ENCODE measurements around the gene RAD51B. TPM values are rescaled to one million over a fixed set of nuclear protein-coding genes. Genes with fewer than 3 reads are reported as not detected.

Gene RAD51B
- total RNA-seq, 1 donor from 2014 or later, result 3.8 TPM

DNA sequence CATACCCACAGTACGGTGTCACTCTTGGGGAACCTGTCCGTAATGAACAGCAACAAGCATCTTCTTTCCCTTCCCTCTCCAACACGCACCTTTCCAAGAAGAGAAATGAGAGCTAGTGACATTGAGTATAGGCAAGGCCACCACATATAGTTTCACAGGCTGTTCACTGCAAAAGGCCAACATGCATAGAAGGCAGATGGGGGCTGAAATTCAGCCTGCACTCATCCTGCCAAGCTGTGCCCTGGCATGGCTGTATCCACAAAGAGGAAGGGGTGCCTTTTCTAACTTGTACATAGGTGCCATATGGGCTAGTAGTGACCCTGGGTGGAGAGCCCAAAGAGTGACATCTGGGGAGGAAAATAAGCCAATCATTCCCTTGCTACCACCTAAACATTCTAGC, 803.7 kb downstream of the RAD51B start:
- intact Hi-C loops (cut with DNase I), result no loop called here

DNA sequence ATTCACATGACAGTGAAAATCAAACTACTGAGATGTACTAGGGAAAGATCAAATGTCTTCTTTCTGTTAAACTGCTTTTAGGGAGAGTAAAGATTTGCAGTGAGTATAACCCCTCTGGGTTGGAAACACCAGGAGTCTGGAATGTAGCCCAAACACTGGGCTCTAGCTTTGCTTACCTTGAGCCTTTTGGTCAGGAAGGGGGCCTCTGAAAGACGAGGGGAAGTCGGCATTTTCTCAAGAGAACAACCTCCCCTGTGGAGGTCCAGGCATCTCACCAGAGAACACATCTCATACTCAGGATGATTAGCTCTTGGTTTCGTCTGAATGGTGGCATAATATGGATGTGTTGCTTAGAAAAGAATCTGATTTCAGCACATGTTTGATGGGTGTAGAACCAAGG, 804.2 kb downstream of the RAD51B start:
- intact Hi-C loops (cut with DNase I), result no loop called here

More for the DNA sequence above, 803.7 kb downstream of the RAD51B start:
- DNase-seq (ENCODE audit: low spot score), result no peak

DNA sequence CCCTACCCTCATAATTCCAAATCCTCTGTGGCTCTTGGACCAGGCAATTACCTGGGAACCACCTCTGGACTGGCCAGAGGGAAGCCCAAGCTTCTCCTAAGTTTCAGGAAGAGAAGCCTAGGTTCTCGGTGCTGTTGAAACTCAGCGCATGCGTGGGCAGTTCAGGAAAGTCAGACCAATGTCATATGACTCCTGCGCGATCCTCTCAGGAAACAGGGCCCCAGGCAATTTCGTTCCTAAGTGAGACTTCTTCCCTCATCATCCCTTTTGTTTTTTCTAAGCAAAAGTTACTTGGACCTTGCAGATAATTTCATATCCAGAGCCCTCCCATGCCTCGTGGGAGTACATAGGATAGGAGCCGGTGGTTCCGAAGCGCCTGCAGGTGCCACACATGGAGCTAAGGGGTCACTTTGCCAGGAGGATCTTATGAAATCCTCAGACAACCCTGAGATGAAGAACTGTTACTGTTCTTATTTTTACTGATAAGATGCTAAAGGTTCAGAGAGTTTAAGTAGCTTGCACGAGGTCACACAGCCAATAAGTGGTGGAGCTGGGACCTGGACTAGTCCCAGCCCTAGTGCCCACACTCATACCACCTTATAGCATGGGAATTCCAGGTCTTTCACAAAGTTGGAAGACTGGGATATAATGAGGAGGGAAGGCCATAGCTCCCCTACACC, 805.1 kb downstream of the RAD51B start:
- intact Hi-C loops (cut with DNase I), result no loop called here
- no peak for DNase-seq (ENCODE audit: low spot score)

More for the DNA sequence above, 804.2 kb downstream of the RAD51B start:
- DNase-seq (ENCODE audit: low spot score), result no peak

DNA sequence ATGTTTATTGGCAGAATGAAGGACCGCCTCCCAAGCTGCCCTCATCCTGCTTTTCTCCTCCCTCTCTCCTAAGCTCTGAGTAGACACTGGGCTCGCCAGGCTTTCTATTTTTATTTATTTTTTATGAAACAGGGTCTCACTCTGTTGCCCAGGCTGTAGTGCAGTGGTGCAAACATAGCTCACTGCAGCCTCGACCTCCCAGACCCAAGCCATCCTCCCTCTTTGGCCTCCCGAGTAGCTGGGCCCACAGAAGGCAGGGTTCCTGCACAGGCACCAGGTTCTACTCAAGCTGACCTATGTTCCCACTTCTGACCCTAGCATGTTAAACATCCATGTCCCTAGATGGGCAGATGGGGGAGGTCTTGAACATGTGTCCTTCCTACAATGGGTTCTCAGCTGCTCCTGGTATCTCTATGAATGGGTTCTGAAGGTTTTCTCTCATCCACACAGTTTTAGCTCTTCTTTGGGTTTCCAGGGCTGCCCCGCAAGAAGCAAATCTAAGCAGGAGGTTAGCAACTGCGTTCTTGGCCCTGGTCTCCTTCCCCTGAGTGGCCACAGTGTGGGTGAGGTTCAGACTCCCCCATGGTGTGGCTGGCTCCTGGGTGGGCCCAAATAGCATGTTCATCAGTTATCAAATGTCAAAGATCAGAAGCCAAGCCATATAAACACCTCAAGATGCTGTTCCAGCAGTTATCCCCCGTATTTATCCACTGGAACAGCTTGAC, 805.9 kb downstream of the RAD51B start:
- intact Hi-C loops (cut with DNase I), result no loop called here
- DNase-seq (ENCODE audit: low spot score), result no peak

DNA sequence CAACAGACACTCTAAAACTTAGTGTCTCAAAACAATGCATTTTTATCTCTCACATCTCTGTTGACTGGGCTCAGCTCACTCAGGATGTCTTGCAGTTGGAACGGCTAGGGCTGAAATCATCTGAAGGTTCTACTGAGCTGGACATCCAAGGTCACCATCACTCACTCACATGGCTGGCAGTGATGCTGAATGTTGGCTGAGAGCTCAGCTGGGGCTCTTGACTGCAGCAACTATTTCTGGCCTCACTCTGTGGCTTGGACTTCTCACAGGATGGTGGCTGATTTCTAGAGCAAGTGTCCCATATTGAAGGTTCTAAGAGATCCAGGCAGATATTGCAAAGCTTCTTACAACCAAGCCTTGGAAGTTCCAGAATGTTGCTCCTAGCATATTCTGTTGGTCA, 806.8 kb downstream of the RAD51B start:
- DNase-seq (ENCODE audit: low spot score), result no peak
- intact Hi-C loops (cut with DNase I), result no loop called here

DNA sequence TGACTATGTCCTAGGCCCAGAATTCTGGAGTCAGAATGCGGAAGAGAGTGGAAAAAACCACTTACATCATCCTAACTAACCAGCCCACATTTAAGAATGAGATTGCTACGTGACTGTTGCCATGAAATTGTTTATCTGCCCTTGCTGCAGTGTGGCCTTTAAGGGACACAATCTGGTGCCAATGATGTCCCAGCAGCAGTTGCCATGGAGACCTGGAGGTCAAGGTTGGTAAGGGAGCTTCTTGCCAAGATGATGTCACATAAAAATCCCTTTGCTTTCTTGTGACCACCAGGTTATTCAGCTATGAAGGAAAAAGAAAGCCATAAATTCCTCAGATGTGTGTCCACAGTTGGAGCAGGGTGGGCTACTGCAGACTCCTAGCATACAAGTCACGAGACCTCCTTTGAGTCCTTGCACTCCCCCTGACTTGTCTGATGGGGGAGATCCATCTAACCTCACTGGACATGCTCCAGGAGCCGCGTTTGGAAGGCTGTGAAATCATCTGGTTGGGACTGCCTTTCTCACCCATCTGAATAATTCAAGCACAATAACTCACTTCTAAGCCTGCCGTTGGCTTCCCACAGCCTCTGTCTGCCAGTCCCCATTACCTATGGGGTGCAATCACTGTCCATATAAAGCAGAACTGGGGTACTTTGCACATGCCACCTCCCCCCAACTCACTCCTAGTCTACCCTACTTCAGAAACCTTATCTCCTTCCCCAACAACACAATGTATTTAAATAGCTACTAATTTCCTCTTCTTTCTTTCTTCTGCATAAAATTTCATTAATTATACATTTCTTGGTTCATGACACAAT, 807.7 kb downstream of the RAD51B start:
- intact Hi-C loops (cut with DNase I), result no loop called here
- DNase-seq (ENCODE audit: low spot score), result no peak

DNA sequence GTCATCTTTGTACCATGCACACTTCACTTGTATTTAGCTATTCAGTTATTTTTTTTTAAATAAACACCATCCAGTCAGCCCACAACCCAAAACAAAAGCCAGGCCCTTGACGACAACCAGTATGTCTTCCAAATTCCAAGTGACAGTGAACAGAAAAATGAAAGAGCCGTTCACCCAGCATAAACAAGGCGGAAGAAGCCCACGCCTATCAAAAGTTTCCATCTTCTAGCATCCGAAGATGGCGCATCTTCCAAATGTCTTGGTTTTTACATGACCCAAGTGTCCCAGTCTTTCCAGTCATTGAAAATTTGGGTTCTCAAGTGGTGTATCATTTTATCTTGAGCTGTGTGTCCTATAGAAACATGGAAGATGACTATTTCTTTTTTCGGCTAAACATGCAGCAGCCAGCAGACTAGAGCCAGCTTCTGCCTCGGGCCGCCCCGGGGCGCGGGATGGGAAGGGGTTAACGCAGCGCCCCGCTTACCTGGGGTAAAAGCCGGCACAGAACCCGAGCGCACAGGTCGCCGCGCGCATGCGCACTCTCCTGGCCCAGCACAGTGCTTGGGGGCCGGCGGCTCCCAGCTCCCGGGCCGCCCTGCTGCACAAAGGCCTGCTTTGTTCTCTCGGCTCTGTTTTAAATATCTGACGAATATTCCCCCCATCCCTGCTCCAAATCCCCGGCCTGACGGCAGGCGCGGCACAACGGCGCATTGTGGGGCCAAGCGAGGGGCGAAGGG, 808.5 kb downstream of the RAD51B start:
- no peak for DNase-seq (ENCODE audit: low spot score)
- intact Hi-C loops (cut with DNase I), result no loop called here

DNA sequence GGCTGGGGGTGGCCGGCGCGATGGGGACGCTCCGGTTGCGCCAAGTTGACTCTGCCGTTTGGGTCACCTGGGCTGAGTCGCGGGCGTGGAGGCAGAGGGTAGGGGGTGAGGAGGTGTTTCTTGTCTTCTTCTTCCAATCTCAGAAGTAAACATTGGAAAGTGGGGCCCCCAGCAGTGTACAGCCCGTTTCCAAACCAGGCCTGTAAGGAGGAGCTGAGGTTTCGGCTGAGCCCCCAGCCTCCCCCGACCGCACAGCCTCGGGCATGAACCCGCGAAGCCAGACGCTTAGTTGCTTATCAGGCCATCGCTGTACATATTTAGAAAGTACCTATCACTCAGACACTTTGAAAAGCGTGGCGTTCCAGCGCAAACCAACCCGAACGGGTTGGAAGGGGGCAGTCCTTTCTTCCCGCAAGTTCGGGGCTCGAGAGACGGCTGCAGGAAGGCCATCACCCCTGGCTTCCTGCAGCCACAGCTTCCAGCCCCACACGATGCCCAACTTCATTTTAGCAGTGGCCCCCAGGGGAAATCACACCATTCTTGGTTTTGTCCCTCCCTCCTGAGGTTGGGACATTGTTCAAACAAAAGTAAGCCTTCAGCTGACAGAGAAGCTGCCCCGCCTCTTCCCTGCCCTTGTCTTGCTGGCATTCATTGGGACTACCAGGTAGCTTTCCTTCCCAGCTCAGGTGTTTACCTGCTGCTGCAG, 809.2 kb downstream of the RAD51B start:
- no peak for DNase-seq (ENCODE audit: low spot score)
- intact Hi-C loops (cut with DNase I), result no loop called here

DNA sequence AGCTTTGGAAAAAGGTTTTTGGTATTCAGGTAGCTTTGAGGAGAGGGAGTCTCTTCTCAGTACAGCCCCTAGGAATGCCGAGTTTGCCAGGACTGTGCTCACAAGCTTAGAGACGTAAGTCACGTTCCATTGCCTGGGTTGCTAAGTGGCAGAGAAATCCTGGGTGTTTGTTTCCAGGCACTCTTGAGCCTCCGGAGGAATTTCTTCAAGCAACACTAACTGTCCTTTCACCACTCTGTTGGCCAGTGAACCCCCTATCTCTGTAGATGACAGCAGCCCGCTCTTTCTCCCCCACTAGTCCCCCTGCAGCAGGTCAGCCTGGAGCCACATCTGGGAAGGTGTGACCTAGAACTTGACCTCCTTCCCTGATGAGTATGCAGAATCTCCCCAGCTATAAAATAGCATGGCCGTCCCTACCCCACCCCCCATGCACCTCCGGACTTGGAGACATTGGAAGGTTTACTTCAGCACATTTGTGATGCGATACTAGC, 810.5 kb downstream of the RAD51B start:
- no peak for DNase-seq (ENCODE audit: low spot score)
- intact Hi-C loops (cut with DNase I), result loop anchor here (5.0 kb wide), 1 partner anchor 157 kb away; no protein-coding TSS in a partner anchor

DNA sequence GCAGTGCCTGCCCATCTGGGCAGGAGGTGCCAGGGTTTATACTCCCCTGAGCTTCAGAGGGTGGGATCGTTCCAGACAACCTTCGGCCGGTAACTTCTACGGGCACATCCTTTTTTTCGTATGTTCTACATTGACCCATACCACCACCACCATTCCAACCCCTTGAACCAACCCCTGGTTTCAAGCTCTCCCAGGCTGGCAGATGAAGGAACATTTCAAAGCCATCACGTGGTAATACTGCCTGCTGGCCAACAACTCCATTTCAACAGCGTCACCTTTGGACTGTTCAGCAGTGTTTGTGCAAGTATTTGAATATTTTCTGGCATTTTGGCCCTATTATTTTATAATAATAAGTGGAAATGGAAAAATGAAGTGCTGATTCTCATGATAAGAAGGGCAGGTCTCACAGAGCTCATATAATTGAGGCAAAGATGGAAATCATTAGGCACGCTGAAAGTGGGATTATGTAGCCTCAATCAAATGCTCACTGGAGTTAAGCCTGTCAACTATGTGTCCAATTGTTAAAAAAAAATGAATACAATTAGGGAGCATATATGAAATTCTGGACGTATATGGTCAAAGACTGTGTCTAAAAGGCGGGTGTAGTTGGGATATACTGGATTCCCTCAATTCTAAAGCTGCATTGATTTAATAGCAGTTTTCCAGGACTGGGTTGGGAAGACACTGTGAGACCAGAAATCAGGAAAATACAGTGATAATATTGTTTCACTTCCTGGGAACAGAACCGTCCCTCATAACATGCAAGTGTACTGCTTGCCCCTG, 811.2 kb downstream of the RAD51B start:
- intact Hi-C loops (cut with DNase I), result loop anchor here (5.0 kb wide), 1 partner anchor 156 kb away; no protein-coding TSS in a partner anchor
- DNase-seq (ENCODE audit: low spot score), result no peak

DNA sequence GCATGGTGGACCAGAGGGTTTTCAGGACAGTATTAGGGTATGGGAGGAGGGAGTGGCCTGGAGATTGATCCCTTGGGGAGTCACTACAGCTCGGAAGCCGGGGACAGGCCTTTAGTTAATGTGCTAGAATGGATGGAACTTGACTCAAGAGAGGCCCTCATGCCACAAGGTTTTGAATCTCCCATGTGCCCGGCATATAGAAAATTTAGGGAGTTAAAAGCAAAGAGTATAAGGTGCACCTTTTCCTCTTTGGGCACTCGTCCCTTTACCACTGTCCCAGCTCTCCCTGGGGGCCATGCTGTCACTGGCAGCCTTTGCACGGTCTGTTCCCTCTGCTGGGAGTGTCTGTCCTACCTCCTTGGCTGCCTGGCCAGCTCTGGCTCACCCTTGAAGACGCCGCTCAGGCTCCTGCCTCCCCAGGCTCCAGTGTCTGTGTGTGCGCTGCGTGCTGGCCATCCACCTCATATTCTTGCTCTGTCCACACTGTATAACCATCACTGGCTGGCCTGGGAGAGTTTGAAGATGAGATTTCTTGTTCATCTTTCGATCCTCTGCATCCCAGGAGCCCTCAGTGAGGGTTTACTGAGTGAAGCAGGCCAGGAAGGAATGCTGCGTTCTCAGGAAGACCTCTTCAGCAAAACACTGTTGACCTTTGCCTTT, 811.9 kb downstream of the RAD51B start:
- intact Hi-C loops (cut with DNase I), result loop anchor here (2.0 to 5.0 kb wide), 2 partner anchors 33 to 156 kb away; no protein-coding TSS in a partner anchor
- DNase-seq (ENCODE audit: low spot score), result no peak

DNA sequence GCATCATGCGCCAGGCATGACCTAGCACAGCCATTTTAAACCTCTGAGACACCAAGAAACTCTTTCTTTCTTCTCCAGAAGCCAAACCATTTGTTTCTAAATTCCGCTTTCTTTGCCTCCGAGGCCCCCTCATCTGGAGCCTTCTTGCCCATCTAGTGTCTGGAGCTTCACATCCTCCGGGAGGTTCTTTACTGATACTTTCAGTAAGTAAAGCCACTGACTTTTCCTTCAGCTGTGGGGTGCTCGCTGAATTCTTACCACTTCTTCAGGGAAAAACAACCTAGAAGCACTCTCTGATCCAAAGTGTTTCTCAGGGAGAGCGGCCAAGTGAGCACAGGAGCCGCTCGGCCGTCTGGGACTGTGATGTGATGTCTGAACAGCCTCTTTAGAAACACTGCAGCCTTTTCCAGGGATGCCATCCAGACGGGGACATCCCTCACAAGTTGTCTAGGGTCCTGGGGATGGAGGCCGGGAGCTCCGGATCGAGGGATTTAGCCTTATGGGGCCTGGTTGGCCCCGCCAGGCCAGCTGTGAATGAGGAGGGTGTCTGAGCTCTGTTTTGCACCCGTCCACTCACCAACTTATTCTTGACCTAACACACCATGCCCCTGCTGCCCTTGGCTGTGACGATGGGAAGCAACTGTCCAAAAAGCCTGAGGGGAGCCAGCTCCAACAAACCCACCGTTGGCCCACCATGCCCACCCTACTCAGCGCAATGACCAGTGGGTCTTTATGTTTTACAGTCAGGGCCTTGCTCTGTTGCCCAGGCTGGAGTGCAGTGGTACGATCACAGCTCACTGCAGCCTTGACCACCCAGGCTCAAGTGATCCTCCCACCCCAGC, 812.7 kb downstream of the RAD51B start:
- intact Hi-C loops (cut with DNase I), result loop anchor here (2.0 to 5.0 kb wide), 2 partner anchors 33 to 155 kb away; no protein-coding TSS in a partner anchor
- DNase-seq (ENCODE audit: low spot score), result no peak

DNA sequence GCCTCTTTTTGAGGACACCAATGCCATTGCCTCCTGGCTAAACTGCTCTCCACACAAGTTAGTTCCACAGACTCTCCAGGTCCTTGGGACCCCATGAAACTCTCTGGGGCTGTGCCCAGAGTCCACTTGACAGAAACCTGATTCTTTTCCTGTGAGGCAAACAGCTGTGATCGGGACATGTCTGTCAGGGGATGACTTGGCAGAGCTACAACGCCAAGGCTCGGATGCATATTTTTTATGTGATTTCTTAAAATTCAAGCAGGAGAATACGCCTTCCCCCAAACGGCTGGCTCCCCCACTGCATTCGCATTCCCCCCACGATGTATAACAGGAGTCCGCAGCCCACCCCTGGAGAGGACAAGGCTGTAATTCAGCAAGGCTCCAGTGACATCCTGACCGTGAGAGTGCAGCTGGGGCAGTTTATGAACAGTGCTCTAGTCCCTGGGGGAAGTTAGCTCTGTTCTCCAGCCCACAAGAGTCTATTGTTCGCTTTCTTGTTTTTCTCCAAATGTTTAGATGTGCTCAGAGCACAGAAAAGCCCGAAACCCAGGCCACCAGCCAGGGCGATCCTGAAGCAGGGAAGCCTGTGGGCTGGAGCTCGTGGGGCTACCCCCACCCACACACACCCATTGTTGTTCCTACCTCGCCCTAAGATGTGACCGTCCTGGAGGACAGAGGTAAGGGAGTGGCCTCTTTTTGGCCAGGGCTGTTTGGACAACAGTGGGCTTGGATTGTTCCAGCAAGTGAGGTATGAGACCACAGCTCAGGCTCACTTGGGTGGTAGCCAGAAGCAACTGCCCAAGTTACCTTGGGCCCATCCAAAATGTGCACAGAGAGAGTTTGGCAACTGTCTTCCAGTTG, 813.8 kb downstream of the RAD51B start:
- DNase-seq (ENCODE audit: low spot score), result no peak
- intact Hi-C loops (cut with DNase I), result loop anchor here (2.0 to 5.0 kb wide), 2 partner anchors 35 to 154 kb away; no protein-coding TSS in a partner anchor

DNA sequence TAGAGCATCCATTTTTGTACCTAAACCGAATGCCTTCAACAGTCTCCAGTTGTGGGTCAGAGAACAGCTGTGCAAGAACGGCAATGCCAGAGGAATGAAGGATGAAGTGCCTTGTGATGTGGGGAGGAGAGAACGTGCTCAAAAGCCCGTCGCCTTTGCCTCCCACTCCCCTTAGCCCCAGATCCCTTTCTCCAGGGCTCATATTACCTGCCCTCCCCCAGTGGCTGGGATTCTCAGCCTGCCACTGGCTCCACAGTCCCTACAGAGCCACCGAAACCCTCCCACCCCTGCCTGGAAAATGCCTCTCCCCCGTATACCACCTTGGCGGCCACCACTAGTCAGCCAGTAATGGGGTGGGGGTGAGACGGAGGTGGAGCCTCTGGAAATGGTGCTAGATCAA, 814.8 kb downstream of the RAD51B start:
- intact Hi-C loops (cut with DNase I), result loop anchor here (5.0 kb wide), 1 partner anchor 153 kb away; no protein-coding TSS in a partner anchor
- DNase-seq (ENCODE audit: low spot score), result no peak

DNA sequence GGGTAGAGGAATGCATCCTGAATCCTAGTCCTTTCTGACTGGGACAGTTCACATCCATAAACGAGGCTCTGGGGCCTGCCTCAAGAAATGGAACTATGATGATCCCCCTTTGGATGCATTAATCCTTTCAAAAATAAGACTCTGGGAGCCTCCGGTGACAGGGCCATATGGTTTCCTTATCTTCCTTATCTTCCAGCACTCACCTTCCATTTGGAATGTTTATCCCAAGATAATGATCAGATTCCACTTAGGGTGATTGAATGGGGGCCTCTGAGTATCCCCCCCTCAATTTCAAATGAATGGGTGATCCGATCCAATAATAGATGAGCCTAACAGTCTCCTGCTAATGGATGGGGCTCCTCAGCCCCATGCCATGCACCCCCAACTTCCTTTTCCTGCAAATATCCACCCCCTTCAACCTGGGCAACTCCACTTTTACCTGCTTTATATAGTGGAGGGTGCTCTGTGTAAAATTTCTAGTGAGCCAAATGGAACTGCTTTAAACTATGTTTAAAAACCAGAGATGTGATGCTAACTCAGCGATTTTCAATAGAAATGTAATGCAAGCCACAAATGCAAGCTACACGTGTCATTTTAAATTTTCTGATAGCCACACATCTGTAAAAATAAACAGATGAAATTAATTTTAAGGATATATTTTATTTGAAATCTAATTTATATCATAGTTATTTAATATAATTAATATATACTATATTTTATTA, 815.5 kb downstream of the RAD51B start:
- no peak for DNase-seq (ENCODE audit: low spot score)
- intact Hi-C loops (cut with DNase I), result loop anchor here (5.0 kb wide), 2 partner anchors 47 to 152 kb away; no protein-coding TSS in a partner anchor
